Neuron (in vitro differentiated cells): ENCODE results near the gene RASAL2.
"Not testable (repeated sequence)": the region's sequence is repeated elsewhere in the genome, so short reads cannot be mapped to it uniquely, and the experiment has no call there.

Experiments used
- H2AFZ ChIP-seq: one replicate; pipeline ENCODE4 v1.6.1; 2013; ENCODE audit warnings: low read depth, mild to moderate bottlenecking, inconsistent platforms, low read length, moderate library complexity
- H3K27me3 ChIP-seq: one replicate; pipeline ENCODE4 v1.6.1; 2013; ENCODE audit warnings: low read length; ENCODE audit not compliant: insufficient read depth
- H3K36me3 ChIP-seq: one replicate; pipeline ENCODE4 v1.6.1; 2013; ENCODE audit warnings: low read length; ENCODE audit not compliant: insufficient read depth
- H3K4me1 ChIP-seq: one replicate; pipeline ENCODE4 v1.6.1; 2013; ENCODE audit warnings: low read length; ENCODE audit not compliant: insufficient read depth
- H3K4me3 ChIP-seq: 2 replicates; pipeline ENCODE4 v1.5.1; 2013; ENCODE audit warnings: mild to moderate bottlenecking, low read length, moderate library complexity
- H3K9me3 ChIP-seq: one replicate; pipeline ENCODE4 v1.6.1; 2013; ENCODE audit warnings: low read length

The RASAL2 gene

GRCh38 chr1:178107823-178108222, 13.9 kb downstream of the RASAL2 start:
- no peaks in the 10 kb centered on the region for H3K36me3 ChIP-seq
- no peak overlapping the region for H3K4me3 ChIP-seq
- H3K9me3 ChIP-seq = no peaks in the 10 kb centered on the region

GRCh38 chr1:178109348-178110143, 15.6 kb downstream of the RASAL2 start:
- no peaks in the 10 kb centered on the region for H3K4me1 ChIP-seq
- H3K9me3 ChIP-seq = no peaks in the 10 kb centered on the region
- no peaks in the 10 kb centered on the region for H3K36me3 ChIP-seq
- H2AFZ ChIP-seq = no peak overlapping the region
- H3K27me3 ChIP-seq = no peaks in the 10 kb centered on the region
- H3K4me3 ChIP-seq = no peak overlapping the region

More at GRCh38 chr1:178107823-178108222, 13.9 kb downstream of the RASAL2 start:
- Histone ChIP-seq H3K27me3 (no peaks in the 10 kb centered on the region), H2AFZ (no peak overlapping the region), H3K4me1 (peaks cover 2% of the 10 kb centered on the region)

- H3K4me1 ChIP-seq = no peaks in the 10 kb centered on the region
- H3K27me3 ChIP-seq = no peaks in the 10 kb centered on the region
- no peaks in the 10 kb centered on the region for H3K36me3 ChIP-seq
- H2AFZ ChIP-seq = no peak overlapping the region
- no peak overlapping the region for H3K4me3 ChIP-seq
- peaks cover 4% of the 10 kb centered on the region for H3K9me3 ChIP-seq
Measured at GRCh38 chr1:178115260-178115659, 21.4 kb downstream of the RASAL2 start.

GRCh38 chr1:178118524-178118923, 24.6 kb downstream of the RASAL2 start:
- H3K9me3 ChIP-seq = peaks cover 8% of the 10 kb centered on the region
- no peaks in the 10 kb centered on the region for H3K36me3 ChIP-seq
- no peak overlapping the region for H2AFZ ChIP-seq
- peaks cover 11% of the 10 kb centered on the region for H3K4me1 ChIP-seq
- H3K27me3 ChIP-seq = no peaks in the 10 kb centered on the region
- no peak overlapping the region for H3K4me3 ChIP-seq

- peaks cover 11% of the 10 kb centered on the region for H3K4me1 ChIP-seq
- H3K9me3 ChIP-seq = peaks cover 8% of the 10 kb centered on the region
- no peaks in the 10 kb centered on the region for H3K27me3 ChIP-seq
- no peak overlapping the region for H3K4me3 ChIP-seq
- no peak overlapping the region for H2AFZ ChIP-seq
- no peaks in the 10 kb centered on the region for H3K36me3 ChIP-seq
Measured at GRCh38 chr1:178119628-178120027, 25.7 kb downstream of the RASAL2 start.

GRCh38 chr1:178120088-178120487, 26.2 kb downstream of the RASAL2 start:
- Histone ChIP-seq H3K36me3 (no peaks in the 10 kb centered on the region), H3K9me3 (peaks cover 8% of the 10 kb centered on the region), H3K4me3 (no peak overlapping the region), H3K4me1 (peaks cover 11% of the 10 kb centered on the region), H3K27me3 (no peaks in the 10 kb centered on the region), H2AFZ (no peak overlapping the region)

- peaks cover 11% of the 10 kb centered on the region for H3K4me1 ChIP-seq
- H3K27me3 ChIP-seq, H2AFZ ChIP-seq, H3K9me3 ChIP-seq, H3K36me3 ChIP-seq, H3K4me3 ChIP-seq: not testable (repeated sequence)
Measured at GRCh38 chr1:178120520-178121052, 26.7 kb downstream of the RASAL2 start.

GRCh38 chr1:178121883-178122282, 28.0 kb downstream of the RASAL2 start:
- peak overlapping the region; percentile 32 for H3K4me3 ChIP-seq
- H3K4me1 ChIP-seq = peaks cover 11% of the 10 kb centered on the region
- H2AFZ ChIP-seq = no peak overlapping the region
- H3K36me3 ChIP-seq = no peaks in the 10 kb centered on the region
- H3K27me3 ChIP-seq = no peaks in the 10 kb centered on the region
- H3K9me3 ChIP-seq = peaks cover 8% of the 10 kb centered on the region

- peaks cover 11% of the 10 kb centered on the region for H3K4me1 ChIP-seq
- no peak overlapping the region for H2AFZ ChIP-seq
- peaks cover 8% of the 10 kb centered on the region for H3K9me3 ChIP-seq
- no peaks in the 10 kb centered on the region for H3K27me3 ChIP-seq
- H3K4me3 ChIP-seq = peak overlapping the region; percentile 32
- H3K36me3 ChIP-seq = no peaks in the 10 kb centered on the region
Measured at GRCh38 chr1:178122283-178122682, 28.4 kb downstream of the RASAL2 start.

GRCh38 chr1:178124115-178124514, 30.2 kb downstream of the RASAL2 start:
- H3K4me3 ChIP-seq = no peak overlapping the region
- no peak overlapping the region for H2AFZ ChIP-seq
- peaks cover 8% of the 10 kb centered on the region for H3K9me3 ChIP-seq
- H3K27me3 ChIP-seq = no peaks in the 10 kb centered on the region
- H3K36me3 ChIP-seq = no peaks in the 10 kb centered on the region
- H3K4me1 ChIP-seq = peaks cover 11% of the 10 kb centered on the region

- no peak overlapping the region for H2AFZ ChIP-seq
- H3K4me1 ChIP-seq = peaks cover 11% of the 10 kb centered on the region
- H3K27me3 ChIP-seq = no peaks in the 10 kb centered on the region
- H3K4me3 ChIP-seq = no peak overlapping the region
- H3K36me3 ChIP-seq = no peaks in the 10 kb centered on the region
- no peaks in the 10 kb centered on the region for H3K9me3 ChIP-seq
Measured at GRCh38 chr1:178126261-178126660, 32.4 kb downstream of the RASAL2 start.

- H3K4me3 ChIP-seq = no peak overlapping the region
- no peaks in the 10 kb centered on the region for H3K27me3 ChIP-seq
- H3K4me1 ChIP-seq = peaks cover 8% of the 10 kb centered on the region
- no peaks in the 10 kb centered on the region for H3K36me3 ChIP-seq
- no peak overlapping the region for H2AFZ ChIP-seq
- no peaks in the 10 kb centered on the region for H3K9me3 ChIP-seq
Measured at GRCh38 chr1:178126741-178127185, 32.9 kb downstream of the RASAL2 start.

GRCh38 chr1:178127482-178128191, 33.7 kb downstream of the RASAL2 start:
- no peak overlapping the region for H3K4me3 ChIP-seq
- H2AFZ ChIP-seq = no peak overlapping the region
- no peaks in the 10 kb centered on the region for H3K4me1 ChIP-seq
- no peaks in the 10 kb centered on the region for H3K27me3 ChIP-seq
- no peaks in the 10 kb centered on the region for H3K36me3 ChIP-seq
- H3K9me3 ChIP-seq = no peaks in the 10 kb centered on the region
